Stimulated activated naive B cell treated with anti-CD40 and anti-IgM and Interleukin-4, amounts not matched to agents 10 μg/mL and 1 μg/mL and 100 μg/mL, for 72 hours (primary cell): ENCODE data around the gene TNFAIP1.
A peak's percentile ranks its signal among the peaks of the same experiment; 100 is the strongest.

Experiments used
- ATAC-seq, 2 donors: fragments of 150-1000 bp; cut with Tn5 transposase; replicated peaks; 2 replicates each; pipeline ENCODE4 v1.10.0; 2021; ENCODE audit warnings: moderate library complexity in 1 of 2
- DNase-seq: peaks from one replicate; pipeline ENCODE4 v3.0.0; 2021
- H3K27ac Mint-ChIP-seq: one replicate; pipeline ENCODE4 v1.8.0; 2022; ENCODE audit warnings: mild to moderate bottlenecking, mixed read lengths
- H3K27me3 Mint-ChIP-seq, 2 donors: one replicate each; pipeline ENCODE4 v1.8.0; 2022; ENCODE audit warnings: mixed read lengths in 2 of 2
- H3K36me3 Mint-ChIP-seq, 2 donors: one replicate each; pipeline ENCODE4 v1.8.0; 2022; ENCODE audit warnings: mixed read lengths in 2 of 2, mild to moderate bottlenecking in 1 of 2
- H3K4me1 Mint-ChIP-seq, 2 donors: one replicate each; pipeline ENCODE4 v1.8.0; 2022; ENCODE audit warnings: mixed read lengths in 2 of 2, mild to moderate bottlenecking in 1 of 2
- H3K4me3 Mint-ChIP-seq, 2 donors: one replicate each; pipeline ENCODE4 v1.8.0; 2022; ENCODE audit warnings: mild to moderate bottlenecking in 2 of 2, mixed read lengths in 2 of 2, moderate library complexity in 1 of 2
- H3K9me3 Mint-ChIP-seq, 2 donors: one replicate each; pipeline ENCODE4 v1.8.0; 2022; ENCODE audit warnings: mixed read lengths in 2 of 2, mild to moderate bottlenecking in 1 of 2

The TNFAIP1 gene

DNA sequence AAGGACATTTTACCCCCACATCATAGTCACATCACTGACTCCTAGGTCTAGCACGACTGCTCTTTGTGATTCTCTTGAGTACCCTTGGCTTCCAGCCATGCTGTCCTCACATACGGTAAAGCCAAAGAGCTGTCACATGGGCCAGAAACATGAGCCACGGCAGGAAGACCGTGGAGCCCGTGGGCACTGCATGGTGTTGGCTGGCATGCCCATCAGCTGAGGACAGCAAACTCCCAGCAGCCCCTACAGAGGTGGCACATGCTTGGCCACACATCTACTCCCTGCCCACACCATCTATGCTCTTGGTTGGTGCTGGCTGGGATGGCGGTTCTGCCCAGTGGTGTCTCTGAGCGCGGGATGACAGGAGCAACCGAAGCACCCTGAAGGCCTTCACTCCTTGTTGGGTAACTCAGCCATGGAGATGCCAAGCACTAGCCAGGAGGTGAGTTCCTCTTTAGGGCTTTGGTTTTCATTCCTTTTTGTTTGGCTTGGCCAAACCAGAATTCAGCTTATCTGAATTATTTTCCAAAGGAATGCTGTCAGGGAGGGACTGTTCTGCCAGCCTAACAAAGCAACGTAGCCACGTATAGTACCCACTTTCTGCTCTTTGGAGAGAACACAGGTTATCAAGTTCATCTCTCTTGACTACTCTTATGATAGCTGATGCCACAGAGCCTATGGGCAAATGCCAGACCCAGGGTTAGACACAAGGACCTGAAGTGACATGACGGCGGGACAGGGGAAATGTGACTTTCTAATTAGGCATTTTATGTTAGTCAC lies 10.0 kb downstream of the TNFAIP1 start:
- DNase-seq (no peak), ATAC-seq (no peak)
- no peaks in the 10 kb centered on the region for H3K9me3 Mint-ChIP-seq
- peaks cover 0 to 4% of the 10 kb centered on the region in 2 donors for H3K4me1 Mint-ChIP-seq
- no peaks in the 10 kb centered on the region for H3K27me3 Mint-ChIP-seq
- peaks cover 43 to 57% of the 10 kb centered on the region in 2 donors for H3K36me3 Mint-ChIP-seq
- H3K4me3 Mint-ChIP-seq = no peak overlapping the region
- H3K27ac Mint-ChIP-seq = no peak overlapping the region

DNA sequence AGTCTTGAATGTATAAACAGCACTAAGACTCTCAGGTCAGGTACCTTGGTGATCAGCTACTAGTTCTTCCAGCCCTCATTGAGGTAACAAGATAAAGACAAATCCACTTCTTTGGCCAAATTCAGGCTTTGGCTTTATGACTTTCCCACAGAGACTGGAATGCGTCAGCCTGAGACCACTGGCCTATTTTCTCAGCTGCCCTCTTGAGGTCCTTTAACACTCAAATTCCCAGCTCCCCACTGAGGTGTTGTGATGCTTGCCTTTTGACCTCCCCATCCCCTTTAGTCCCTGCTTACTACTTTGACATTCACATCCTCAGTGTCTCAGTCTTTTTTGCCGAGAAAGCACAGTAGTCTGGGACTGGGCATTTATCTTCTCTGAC lies 10.6 kb downstream of the TNFAIP1 start:
- ATAC-seq (no peak), DNase-seq (no peak)
- Mint-ChIP-seq H3K9me3 (no peaks in the 10 kb centered on the region), H3K36me3 (peaks cover 46 to 60% of the 10 kb centered on the region in 2 donors), H3K4me3 (no peak overlapping the region), H3K27me3 (no peaks in the 10 kb centered on the region), H3K27ac (peak overlapping the region; percentile 3), H3K4me1 (peaks cover 0 to 4% of the 10 kb centered on the region in 2 donors)

DNA sequence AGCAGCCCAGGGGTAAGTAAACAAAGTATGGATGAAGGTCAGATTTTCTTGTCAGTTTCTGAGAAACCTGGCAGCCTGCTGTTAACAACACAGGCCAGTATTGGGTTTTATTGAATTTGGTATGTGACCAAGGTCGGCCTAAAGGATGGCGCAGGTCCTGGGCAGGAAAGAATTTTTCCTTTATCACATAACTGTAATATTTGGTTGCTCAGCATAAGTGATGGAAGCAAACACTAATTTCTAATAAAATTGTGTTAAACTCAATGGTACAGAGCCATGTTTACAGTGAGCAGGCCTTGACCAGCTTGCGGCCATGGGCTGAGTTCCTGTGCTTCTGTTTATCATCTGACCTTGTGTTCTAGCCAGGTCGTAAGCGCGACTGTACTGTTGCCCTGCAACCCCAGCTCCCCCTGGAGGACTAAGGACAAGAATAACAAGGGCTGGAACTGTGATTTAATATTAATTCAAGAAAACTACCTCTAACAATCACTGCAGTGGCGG lies 11.2 kb downstream of the TNFAIP1 start:
- Mint-ChIP-seq H3K36me3 (peaks cover 48 to 59% of the 10 kb centered on the region in 2 donors), H3K27ac (no peak overlapping the region), H3K4me3 (no peak overlapping the region), H3K4me1 (peaks cover 0 to 4% of the 10 kb centered on the region in 2 donors), H3K27me3 (no peaks in the 10 kb centered on the region), H3K9me3 (no peaks in the 10 kb centered on the region)
- DNase-seq (no peak), ATAC-seq (no peak)

DNA sequence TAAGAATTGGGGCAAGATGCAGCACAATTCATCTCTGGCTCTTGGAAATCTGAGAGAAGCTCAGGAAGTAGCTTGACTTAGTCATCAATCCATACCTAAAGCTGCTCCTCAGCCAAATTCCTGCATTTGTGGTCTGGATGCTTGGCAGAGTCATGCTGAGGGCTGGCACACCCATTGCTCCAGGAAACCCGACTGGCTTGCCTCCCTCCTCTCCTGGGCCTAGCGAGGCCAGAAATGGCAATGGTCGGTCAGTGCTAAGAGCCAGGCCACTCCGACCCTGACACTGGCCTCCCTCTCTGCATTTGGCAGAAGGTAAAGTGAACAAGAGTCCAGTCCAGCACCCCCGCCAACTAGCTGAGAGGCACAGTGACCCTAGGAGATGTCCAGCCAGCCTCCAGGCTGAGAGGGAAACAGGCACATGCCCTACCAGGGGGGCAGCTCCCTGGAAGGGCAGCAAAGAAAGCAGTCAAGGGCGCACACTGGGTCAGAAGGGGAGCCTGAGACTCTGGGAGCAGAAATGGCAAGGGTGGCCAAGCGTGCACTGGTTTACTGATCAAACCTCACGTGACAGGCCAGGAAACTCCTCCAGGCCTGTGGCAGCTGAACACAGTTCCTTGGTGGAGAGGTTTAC lies 11.8 kb downstream of the TNFAIP1 start:
- ATAC-seq = no peak
- no peaks in the 10 kb centered on the region for H3K9me3 Mint-ChIP-seq
- H3K27me3 Mint-ChIP-seq = no peaks in the 10 kb centered on the region
- no peak overlapping the region for H3K27ac Mint-ChIP-seq
- peaks cover 46 to 58% of the 10 kb centered on the region in 2 donors for H3K36me3 Mint-ChIP-seq
- no peak for DNase-seq
- peaks cover 0 to 4% of the 10 kb centered on the region in 2 donors for H3K4me1 Mint-ChIP-seq
- H3K4me3 Mint-ChIP-seq = no peak overlapping the region

DNA sequence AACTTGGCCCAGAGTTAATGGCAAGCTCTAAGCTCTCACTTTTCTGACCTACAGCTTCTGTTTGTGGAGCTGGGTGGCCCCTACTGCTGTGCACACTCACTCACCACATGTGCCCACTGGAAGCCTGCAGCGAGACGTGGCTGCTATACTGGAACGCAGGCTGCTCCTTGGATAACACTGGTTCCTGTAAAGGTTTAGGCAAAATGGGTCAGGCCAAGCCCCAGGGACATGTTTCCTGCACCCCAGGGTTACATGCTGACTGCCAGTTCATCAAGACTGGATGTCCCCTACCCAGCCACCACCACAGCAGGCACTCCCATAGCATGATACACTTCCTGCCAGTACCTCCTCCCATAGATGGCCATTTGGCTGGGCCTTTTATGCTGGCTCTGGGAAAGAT lies 13.4 kb downstream of the TNFAIP1 start:
- Mint-ChIP-seq H3K27me3 (no peaks in the 10 kb centered on the region), H3K9me3 (no peaks in the 10 kb centered on the region), H3K27ac (no peak overlapping the region), H3K36me3 (peaks cover 39 to 53% of the 10 kb centered on the region in 2 donors), H3K4me3 (no peak overlapping the region), H3K4me1 (peaks cover 0 to under 1% of the 10 kb centered on the region in 2 donors)
- ATAC-seq (no peak), DNase-seq (no peak)

DNA sequence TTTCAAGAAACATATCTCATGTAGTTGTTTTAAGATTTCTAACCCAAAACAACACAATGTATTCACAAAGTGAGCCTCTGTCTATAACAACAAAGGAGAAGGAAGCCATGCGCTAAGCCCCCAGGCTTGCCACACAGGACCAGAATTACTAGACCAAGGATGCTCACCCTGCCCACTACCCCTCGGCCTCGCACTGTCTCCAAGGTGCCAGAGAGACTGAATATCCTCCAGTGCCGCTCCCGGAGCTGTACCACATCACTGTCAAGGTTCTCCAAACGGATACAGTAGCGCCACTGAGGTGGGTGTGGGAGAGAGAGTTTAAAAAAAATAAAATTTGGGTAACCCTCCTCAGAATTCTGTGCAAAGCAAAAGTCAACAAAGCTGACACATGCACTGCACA lies 14.7 kb downstream of the TNFAIP1 start:
- Mint-ChIP-seq H3K9me3 (no peaks in the 10 kb centered on the region), H3K27ac (no peak overlapping the region), H3K27me3 (no peaks in the 10 kb centered on the region), H3K36me3 (peaks cover 37 to 50% of the 10 kb centered on the region in 2 donors), H3K4me1 (no peaks in the 10 kb centered on the region), H3K4me3 (no peak overlapping the region)
- DNase-seq (no peak), ATAC-seq (no peak)

DNA sequence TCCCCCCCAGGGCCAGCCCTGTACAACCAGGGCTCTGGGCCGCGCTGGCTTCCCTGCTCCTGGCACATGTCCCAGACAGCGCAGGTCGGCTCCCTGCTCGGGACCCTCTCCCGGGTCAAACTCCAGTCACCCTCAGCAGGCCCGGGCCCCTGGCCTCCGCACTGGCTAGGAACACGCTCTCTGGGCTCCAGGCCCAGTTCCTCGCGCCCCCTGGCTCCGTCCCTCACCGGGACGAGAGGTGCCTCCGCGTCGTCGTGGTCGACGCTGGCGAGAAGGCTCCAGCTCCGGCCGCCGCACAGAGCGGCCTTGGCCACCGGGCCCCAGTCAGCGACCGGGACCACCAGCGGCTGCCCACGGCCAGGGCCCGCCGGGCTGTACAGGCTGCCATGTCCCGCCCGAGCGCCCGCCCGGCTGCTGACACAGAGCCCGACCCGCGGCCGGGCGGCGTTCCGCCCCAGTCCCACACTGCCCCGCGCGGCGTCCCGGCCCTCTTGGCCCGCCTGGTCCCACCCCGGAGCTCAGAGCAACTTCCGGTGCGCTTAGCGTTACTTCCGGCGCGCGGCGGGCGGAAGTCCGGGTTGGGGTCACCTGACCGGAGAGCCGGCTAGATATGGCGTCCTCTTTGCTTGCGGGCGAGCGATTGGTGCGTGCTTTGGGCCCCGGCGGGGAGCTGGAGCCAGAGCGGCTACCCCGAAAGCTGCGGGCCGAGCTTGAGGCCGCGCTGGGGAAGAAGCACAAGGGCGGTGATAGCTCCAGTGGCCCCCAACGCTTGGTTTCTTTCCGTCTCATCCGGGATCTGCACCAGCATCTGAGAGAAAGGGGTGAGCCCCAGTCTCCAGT lies 21.7 kb downstream of the TNFAIP1 start, which contains the start of gene POLDIP2:
POLDIP2 (minus strand) TSS at position 467 of the 840 bp plus-strand sequence; CDS start at position 388, 79 bp downstream.
- DNase-seq (peak; percentile 95), ATAC-seq (peak; percentile 99)
- H3K36me3 Mint-ChIP-seq = peaks cover 32 to 39% of the 10 kb centered on the region in 2 donors
- H3K9me3 Mint-ChIP-seq = no peaks in the 10 kb centered on the region
- no peaks in the 10 kb centered on the region for H3K27me3 Mint-ChIP-seq
- H3K4me3 Mint-ChIP-seq = peak within 1 kb of the TSS; percentile 92 to 93
- peak within 1 kb of the TSS; percentile 95 for H3K27ac Mint-ChIP-seq
- peaks cover 16 to 25% of the 10 kb centered on the region in 2 donors for H3K4me1 Mint-ChIP-seq

DNA sequence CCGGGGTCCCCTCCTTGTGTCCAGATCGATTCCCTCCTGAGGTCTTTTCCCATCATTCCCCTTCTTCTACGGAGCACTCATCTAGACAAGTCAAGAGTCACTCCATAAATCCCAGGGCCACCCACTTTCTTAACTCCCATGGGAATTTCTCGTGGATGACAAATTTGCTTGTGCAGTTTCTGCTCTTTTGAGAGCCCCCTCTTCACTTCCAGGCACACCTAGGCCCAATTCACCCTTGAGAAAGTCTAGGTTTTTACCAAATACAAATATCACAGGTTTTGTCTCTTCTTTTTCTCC lies 22.3 kb downstream of the TNFAIP1 start:
- ATAC-seq (no peak), DNase-seq (no peak)
- Mint-ChIP-seq H3K9me3 (no peaks in the 10 kb centered on the region), H3K27ac (peak overlapping the region; percentile 95), H3K27me3 (no peaks in the 10 kb centered on the region), H3K36me3 (peaks cover 32 to 39% of the 10 kb centered on the region in 2 donors), H3K4me3 (peak overlapping the region; percentile 92 to 93), H3K4me1 (peaks cover 16 to 25% of the 10 kb centered on the region in 2 donors)

DNA sequence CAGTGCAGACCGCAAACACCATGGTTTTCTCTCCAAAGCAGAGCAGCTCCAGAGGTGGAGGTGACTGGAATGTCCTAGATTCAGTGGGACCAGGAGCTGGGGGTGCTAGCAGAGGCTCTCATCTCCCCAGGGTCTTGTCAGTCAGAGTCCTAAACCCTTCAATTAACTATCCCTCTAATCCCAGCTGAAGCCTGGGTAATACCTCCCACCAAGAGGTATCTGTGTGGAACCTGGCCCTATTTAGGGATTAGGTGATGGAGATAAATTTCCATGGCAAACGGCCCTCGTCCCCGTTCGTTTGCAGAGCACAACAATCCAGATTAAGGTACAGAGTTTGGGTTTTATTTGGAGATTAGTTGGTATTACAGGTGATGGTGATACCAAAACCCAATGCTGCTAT lies 27.6 kb downstream of the TNFAIP1 start:
- ATAC-seq = no peak
- Mint-ChIP-seq H3K27ac (no peak overlapping the region), H3K4me3 (no peak overlapping the region), H3K4me1 (peaks cover under 1 to 2% of the 10 kb centered on the region in 2 donors), H3K27me3 (no peaks in the 10 kb centered on the region), H3K9me3 (no peaks in the 10 kb centered on the region), H3K36me3 (peaks cover 23 to 29% of the 10 kb centered on the region in 2 donors)
- DNase-seq = no peak

DNA sequence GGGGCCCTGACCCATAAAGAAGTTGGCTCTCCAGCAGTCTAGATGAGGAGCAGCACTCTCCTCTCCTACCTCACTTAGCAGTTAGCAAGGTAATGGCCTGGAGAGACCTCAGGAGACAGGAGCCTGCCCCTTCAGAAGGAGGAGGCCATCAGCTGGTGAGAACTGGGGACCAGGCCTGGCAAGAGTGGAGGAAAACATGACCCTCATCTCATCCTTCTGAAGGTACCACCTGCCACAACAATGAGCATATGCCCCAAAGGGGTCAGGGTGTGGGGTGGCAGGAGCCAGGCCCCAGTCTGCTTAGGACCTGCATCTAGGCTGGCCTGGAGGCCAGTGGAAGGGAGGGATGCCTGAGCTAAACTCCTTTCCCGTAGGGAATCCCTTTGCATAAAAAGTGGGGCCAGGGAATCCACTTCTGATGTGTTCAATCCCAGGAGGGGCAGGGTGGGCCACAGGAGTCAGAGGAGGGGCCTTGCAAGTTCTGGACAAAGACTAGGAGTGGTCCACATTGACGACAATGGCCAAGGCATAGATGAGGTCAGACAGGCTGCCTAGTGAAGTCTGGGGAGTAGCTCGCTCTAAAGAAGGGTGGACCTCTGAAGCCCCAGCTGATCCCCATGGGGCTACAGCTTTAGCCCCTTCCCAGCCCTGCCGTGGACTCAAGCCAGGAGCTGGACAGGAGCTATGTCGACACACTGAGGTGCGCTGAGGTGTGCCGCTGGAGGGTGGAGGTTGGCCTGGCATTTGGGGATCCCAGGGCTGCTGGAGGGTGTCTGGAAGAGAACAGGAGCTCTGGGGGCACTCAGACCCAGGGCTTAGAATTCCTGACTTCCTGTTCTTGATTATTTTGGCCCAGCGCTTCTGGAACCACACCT lies 28.5 kb downstream of the TNFAIP1 start:
- DNase-seq (no peak), ATAC-seq (no peak)
- Mint-ChIP-seq H3K27ac (no peak overlapping the region), H3K36me3 (peaks cover 23 to 29% of the 10 kb centered on the region in 2 donors), H3K9me3 (no peaks in the 10 kb centered on the region), H3K27me3 (no peaks in the 10 kb centered on the region), H3K4me1 (no peaks in the 10 kb centered on the region), H3K4me3 (no peak overlapping the region)

DNA sequence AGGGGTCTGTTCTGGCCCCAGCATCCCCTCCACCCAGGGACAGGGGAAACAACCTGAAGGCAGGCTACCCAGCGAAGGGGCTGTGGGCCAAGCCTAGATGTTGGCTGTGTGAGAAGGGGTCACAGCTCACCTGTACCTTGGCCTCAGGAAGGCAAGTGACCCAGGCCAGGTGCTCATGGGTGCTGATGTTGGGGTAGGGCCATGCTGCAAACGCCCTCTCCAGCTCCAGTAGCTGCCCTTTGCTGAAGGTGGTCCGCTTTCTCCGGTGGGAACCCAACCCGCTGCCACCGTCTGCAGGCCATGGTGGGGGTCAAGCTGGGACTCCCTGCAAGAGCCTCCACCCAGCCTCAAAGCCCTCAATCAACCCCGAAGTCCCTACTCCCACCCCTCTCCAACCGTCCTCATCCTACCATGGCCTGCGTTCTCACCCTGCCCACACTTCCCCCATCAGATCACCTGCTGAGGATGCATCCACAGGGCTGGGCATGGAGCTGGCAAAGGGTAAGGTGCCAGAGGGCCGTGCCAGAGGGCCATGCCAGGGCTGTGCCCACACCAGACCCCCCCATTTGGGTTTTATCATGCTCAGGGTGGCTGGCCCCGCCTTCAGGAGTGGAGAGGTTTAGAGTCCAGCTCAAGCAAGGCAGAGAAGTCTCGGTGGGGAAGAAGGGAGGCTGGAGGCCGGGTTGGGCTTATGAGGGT lies 29.3 kb downstream of the TNFAIP1 start, which contains the start of gene SEBOX:
SEBOX (minus strand) TSS at position 535 of the 699 bp plus-strand sequence; CDS start at position 487, 48 bp downstream.
- ATAC-seq (no peak), DNase-seq (no peak)
- Mint-ChIP-seq H3K4me1 (no peaks in the 10 kb centered on the region), H3K9me3 (no peaks in the 10 kb centered on the region), H3K27me3 (no peaks in the 10 kb centered on the region), H3K4me3 (no peak within 1 kb of the TSS), H3K36me3 (peaks cover 25 to 27% of the 10 kb centered on the region in 2 donors), H3K27ac (peak within 1 kb of the TSS; percentile 47)

DNA sequence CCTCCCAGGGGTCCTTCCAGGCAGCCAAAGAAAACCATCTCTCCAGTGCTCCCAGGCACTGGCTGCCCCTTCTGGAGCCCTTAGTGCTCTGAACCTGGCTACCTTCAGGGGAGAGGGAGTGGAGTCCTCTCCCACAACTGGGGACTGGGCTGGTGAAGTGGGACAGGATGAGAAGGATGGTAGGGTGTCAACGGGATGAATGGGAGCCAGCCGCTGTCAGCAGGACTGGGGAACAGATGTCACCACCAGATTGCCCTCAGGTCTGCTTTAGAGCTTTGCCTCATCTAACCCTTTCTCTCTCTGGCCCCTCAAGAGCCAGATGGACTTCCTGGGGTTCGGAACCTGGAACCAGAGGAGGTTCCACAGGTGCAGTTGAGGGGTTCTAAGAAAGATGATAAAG lies 29.9 kb downstream of the TNFAIP1 start:
- Mint-ChIP-seq H3K36me3 (peaks cover 22% of the 10 kb centered on the region in 2 donors), H3K27ac (no peak overlapping the region), H3K27me3 (no peaks in the 10 kb centered on the region), H3K4me1 (peaks cover 6 to 7% of the 10 kb centered on the region in 2 donors), H3K4me3 (no peak overlapping the region), H3K9me3 (no peaks in the 10 kb centered on the region)
- ATAC-seq (no peak), DNase-seq (no peak)

DNA sequence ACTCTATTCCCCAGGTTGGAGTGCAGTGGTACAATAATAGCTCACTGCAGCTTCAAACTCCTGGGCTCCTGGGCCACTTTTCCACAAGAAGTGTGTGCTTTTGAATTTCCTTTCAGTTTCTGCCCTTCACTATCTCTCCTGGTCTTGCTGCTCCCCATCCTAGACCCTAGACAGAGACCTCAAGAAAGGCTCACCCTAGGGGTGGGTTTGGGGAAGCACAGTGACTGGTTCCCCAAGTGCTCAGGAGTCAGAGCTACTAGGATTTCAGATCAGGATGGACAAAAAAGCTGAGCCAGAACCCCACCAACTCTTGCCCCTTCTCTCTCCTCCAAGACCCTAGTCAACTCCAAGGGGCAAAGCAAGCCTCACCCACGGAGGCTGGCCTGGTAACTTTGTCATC lies 31.0 kb downstream of the TNFAIP1 start:
- DNase-seq (no peak), ATAC-seq (no peak)
- no peak overlapping the region for H3K27ac Mint-ChIP-seq
- H3K9me3 Mint-ChIP-seq = no peaks in the 10 kb centered on the region
- no peaks in the 10 kb centered on the region for H3K27me3 Mint-ChIP-seq
- H3K4me3 Mint-ChIP-seq = no peak overlapping the region
- peaks cover 11 to 19% of the 10 kb centered on the region in 2 donors for H3K36me3 Mint-ChIP-seq
- H3K4me1 Mint-ChIP-seq = peaks cover 13 to 17% of the 10 kb centered on the region in 2 donors
